Stimulated activated effector memory CD8-positive, alpha-beta T cell treated with anti-CD3 and anti-CD28 coated beads, Interleukin-12 subunit alpha, Interleukin-12 subunit beta, amount 100 ng/mL, for 72 hours (primary cell): ENCODE results near the gene MCOLN3.

ENCODE experiments used
- ATAC-seq: fragments of 150-1000 bp; cut with Tn5 transposase; 2 replicates; pipeline ENCODE4 v1.10.0; 2021
- DNase-seq, 2 donors: peaks; one replicate each; pipeline ENCODE4 v3.0.0; 2021 to 2022; ENCODE audit warnings: low spot score in 2 of 2
- H3K27ac Mint-ChIP-seq: one replicate; pipeline ENCODE4 v1.8.0; 2022; ENCODE audit warnings: mild to moderate bottlenecking, mixed read lengths
- H3K36me3 Mint-ChIP-seq: one replicate; pipeline ENCODE4 v1.8.0; 2022; ENCODE audit warnings: mild to moderate bottlenecking, mixed read lengths
- H3K4me1 Mint-ChIP-seq: one replicate; pipeline ENCODE4 v1.8.0; 2022; ENCODE audit warnings: mixed read lengths
- H3K4me3 Mint-ChIP-seq: one replicate; pipeline ENCODE4 v1.8.0; 2022; ENCODE audit warnings: mild to moderate bottlenecking, mixed read lengths
- H3K9me3 Mint-ChIP-seq: one replicate; pipeline ENCODE4 v1.8.0; 2022; ENCODE audit warnings: mixed read lengths

The MCOLN3 gene, protein sequence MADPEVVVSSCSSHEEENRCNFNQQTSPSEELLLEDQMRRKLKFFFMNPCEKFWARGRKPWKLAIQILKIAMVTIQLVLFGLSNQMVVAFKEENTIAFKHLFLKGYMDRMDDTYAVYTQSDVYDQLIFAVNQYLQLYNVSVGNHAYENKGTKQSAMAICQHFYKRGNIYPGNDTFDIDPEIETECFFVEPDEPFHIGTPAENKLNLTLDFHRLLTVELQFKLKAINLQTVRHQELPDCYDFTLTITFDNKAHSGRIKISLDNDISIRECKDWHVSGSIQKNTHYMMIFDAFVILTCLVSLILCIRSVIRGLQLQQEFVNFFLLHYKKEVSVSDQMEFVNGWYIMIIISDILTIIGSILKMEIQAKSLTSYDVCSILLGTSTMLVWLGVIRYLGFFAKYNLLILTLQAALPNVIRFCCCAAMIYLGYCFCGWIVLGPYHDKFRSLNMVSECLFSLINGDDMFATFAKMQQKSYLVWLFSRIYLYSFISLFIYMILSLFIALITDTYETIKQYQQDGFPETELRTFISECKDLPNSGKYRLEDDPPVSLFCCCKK

DNA sequence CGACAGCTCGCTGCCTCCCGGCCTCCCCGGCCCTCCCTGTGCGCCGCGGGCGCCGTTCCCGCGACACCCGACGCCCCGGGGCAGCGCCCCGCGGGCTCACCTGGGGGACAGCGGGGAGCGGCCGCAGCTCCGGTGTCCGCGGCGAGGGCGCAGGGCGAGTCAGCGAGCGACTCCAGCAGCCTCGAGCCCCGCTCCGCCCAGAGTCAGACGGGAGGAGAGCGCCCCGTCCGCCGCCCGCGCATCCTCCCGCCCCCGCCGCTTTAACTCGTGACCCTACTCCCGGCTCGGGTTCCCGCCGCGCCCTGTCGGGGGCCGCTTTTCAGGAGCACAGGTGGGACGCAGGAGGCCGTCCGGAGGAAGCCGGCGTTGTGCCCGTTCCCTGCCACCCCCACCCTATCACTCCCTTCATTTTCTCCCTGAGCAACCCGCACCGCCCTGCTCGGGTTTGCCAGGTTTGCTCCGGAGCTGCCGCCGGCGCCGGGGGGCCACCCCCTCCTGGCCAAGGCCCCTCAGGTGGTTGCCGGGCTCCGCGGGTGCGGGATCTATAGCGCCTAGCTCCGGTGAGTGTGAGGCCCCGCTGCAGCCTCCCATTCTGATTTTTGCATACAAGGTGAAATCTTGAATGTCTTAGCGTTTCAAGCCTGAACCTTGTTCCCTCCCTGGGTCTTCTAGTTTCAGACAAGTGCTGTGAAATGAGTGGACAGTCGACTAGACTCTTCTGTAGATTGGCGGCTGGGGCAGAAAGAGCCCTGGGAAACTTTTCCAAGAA, at the start of gene MCOLN3:
MCOLN3 (minus strand) TSS at position 205 of the 769 bp plus-strand sequence. CDS start 3,140 bp downstream, outside the sequence.
- ATAC-seq (peak; percentile 77), DNase-seq (peak in 1 of 2 donors; percentile 63)
- no peak within 1 kb of the TSS for H3K27ac Mint-ChIP-seq
- H3K4me3 Mint-ChIP-seq = peak within 1 kb of the TSS; percentile 66
- no peaks in the 10 kb centered on the region for H3K36me3 Mint-ChIP-seq
- peaks cover 8% of the 10 kb centered on the region for H3K4me1 Mint-ChIP-seq
- no peaks in the 10 kb centered on the region for H3K9me3 Mint-ChIP-seq

DNA sequence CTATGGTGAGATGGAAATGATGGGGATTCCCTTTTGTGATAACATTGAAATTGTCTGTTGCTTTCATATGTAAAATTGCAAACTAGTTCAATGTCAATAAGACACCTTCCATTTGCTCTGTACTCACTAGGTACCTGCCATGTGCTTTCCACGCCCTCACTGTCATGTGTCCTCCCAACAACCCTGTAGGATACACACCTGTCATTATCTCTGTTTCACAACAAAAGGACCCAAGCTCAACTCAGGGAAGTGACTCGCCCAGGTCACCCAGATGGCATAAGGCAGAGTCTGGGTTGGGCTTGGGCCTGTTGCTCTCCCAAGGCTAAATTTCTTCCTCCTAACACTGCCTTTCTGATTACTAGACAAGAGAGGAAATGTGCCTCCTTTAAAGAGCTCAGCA, 45.3 kb upstream of the MCOLN3 start:
- no peak overlapping the region for H3K4me3 Mint-ChIP-seq
- ATAC-seq (no peak), DNase-seq (no peak)
- H3K36me3 Mint-ChIP-seq = no peaks in the 10 kb centered on the region
- H3K9me3 Mint-ChIP-seq = no peaks in the 10 kb centered on the region
- H3K27ac Mint-ChIP-seq = no peak overlapping the region
- H3K4me1 Mint-ChIP-seq = peaks cover 5% of the 10 kb centered on the region

- DNase-seq = no peak
- H3K4me1 Mint-ChIP-seq = peaks cover 5% of the 10 kb centered on the region
- ATAC-seq = peak; percentile 79
- no peak overlapping the region for H3K27ac Mint-ChIP-seq
- no peaks in the 10 kb centered on the region for H3K9me3 Mint-ChIP-seq
- no peaks in the 10 kb centered on the region for H3K36me3 Mint-ChIP-seq
- peak overlapping the region; percentile 8 for H3K4me3 Mint-ChIP-seq
Observed at GRCh38 chr1:85091671-85092280, 43.5 kb upstream of the MCOLN3 start.

GRCh38 chr1:85090225-85090624, 41.9 kb upstream of the MCOLN3 start:
- DNase-seq = no peak
- no peak overlapping the region for H3K4me3 Mint-ChIP-seq
- ATAC-seq = no peak
- H3K4me1 Mint-ChIP-seq = peaks cover 5% of the 10 kb centered on the region
- no peaks in the 10 kb centered on the region for H3K36me3 Mint-ChIP-seq
- no peak overlapping the region for H3K27ac Mint-ChIP-seq
- H3K9me3 Mint-ChIP-seq = no peaks in the 10 kb centered on the region

GRCh38 chr1:85089203-85089602, 40.9 kb upstream of the MCOLN3 start:
- DNase-seq (no peak), ATAC-seq (no peak)
- Mint-ChIP-seq H3K27ac (no peak overlapping the region), H3K9me3 (no peaks in the 10 kb centered on the region), H3K4me1 (peaks cover 5% of the 10 kb centered on the region), H3K4me3 (no peak overlapping the region), H3K36me3 (no peaks in the 10 kb centered on the region)

DNA sequence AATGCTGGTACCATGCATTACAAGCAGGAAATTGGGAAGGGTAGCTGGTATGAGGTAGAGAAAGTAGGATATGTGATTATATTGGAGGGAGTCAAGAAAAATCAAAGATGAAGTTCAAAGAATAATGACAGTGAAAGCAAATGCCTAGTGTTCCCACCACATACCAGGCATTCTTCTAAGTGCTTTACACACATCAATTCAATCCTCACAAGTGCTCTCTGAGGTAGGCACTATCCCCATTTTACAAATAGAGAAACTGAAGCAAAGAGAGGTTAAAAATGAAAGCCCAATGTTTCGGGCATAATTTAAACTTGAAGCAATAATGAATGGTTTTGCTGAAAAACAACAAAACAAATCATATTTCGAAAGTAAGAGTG, 40.1 kb upstream of the MCOLN3 start:
- ATAC-seq (no peak), DNase-seq (no peak)
- Mint-ChIP-seq H3K36me3 (no peaks in the 10 kb centered on the region), H3K27ac (no peak overlapping the region), H3K4me3 (no peak overlapping the region), H3K4me1 (peaks cover 5% of the 10 kb centered on the region), H3K9me3 (no peaks in the 10 kb centered on the region)

GRCh38 chr1:85087659-85088407, 39.5 kb upstream of the MCOLN3 start:
- H3K36me3 Mint-ChIP-seq = no peaks in the 10 kb centered on the region
- H3K4me3 Mint-ChIP-seq = no peak overlapping the region
- ATAC-seq (no peak), DNase-seq (no peak)
- no peak overlapping the region for H3K27ac Mint-ChIP-seq
- H3K4me1 Mint-ChIP-seq = peaks cover 5% of the 10 kb centered on the region
- no peaks in the 10 kb centered on the region for H3K9me3 Mint-ChIP-seq

DNA sequence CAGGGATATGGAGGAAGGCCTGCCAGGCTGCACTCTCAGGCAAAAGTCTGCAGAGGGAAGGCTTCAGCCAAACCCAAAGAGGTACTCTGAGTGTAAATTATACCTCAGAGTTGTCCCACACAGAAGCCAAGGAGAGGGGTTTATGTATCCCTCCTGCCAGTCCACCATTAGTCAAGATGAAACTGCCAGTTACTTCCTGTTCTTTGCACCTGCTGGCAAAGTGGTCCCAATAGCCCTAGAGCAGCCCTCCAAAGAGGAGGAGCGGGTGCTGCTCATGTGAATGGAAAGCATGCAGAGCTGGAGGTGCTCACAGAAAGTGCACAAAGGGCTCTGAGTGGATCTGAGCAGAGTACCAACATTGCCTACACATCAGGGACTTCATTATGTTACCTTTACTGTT, 37.1 kb upstream of the MCOLN3 start:
- H3K27ac Mint-ChIP-seq = no peak overlapping the region
- H3K9me3 Mint-ChIP-seq = no peaks in the 10 kb centered on the region
- H3K36me3 Mint-ChIP-seq = no peaks in the 10 kb centered on the region
- H3K4me3 Mint-ChIP-seq = no peak overlapping the region
- DNase-seq = no peak
- no peaks in the 10 kb centered on the region for H3K4me1 Mint-ChIP-seq
- ATAC-seq = no peak

DNA sequence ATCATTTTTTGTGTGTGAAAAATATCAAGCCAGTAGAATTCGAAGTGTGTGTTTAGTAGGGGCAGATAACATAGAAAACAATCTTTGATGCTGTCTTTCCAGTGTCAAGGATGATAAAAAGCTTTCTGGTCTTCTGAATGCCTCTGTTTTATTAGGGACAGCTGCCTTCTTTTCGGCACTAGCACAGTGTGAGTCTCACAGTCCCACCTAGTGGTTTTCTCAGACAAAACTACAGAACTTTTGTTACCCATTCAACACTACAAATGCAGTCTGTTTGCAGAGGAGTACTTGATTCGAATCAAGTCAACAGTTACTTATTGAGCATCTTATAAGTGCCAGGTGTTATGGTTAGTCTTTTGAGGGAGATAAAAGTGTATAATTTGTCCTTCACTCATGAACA, 30.6 kb upstream of the MCOLN3 start:
- no peaks in the 10 kb centered on the region for H3K36me3 Mint-ChIP-seq
- H3K9me3 Mint-ChIP-seq = peaks cover 8% of the 10 kb centered on the region
- peaks cover 6% of the 10 kb centered on the region for H3K4me1 Mint-ChIP-seq
- H3K27ac Mint-ChIP-seq = no peak overlapping the region
- DNase-seq (no peak), ATAC-seq (no peak)
- H3K4me3 Mint-ChIP-seq = no peak overlapping the region

- no peaks in the 10 kb centered on the region for H3K36me3 Mint-ChIP-seq
- no peak overlapping the region for H3K4me3 Mint-ChIP-seq
- H3K9me3 Mint-ChIP-seq = peaks cover 8% of the 10 kb centered on the region
- peaks cover 6% of the 10 kb centered on the region for H3K4me1 Mint-ChIP-seq
- H3K27ac Mint-ChIP-seq = no peak overlapping the region
- no peak for ATAC-seq
- no peak for DNase-seq
Observed at GRCh38 chr1:85074365-85074964, 26.2 kb upstream of the MCOLN3 start.

- Mint-ChIP-seq H3K36me3 (no peaks in the 10 kb centered on the region), H3K27ac (no peak overlapping the region), H3K4me1 (peaks cover 6% of the 10 kb centered on the region), H3K4me3 (no peak overlapping the region), H3K9me3 (peaks cover 8% of the 10 kb centered on the region)
- ATAC-seq (no peak), DNase-seq (no peak)
Observed at GRCh38 chr1:85070972-85071492, 22.7 kb upstream of the MCOLN3 start.

DNA sequence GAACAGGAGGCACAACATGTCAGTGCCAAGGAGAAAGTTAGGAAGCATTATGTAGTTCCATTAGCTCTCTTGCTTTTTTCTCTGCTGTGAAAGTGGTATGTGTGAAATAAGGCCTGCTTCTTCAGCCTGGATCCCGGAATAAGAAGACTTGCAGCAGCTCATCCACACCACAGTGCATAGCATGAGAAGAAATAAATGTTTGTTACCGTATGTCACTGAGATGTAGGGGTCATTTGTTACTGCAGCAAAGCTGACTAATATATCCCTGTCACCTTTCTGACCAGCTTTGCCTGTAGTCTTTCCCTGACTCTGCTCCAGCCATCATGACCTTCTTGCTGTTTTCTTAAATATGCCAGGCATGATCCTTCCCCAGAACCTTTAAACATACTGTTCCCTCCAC, 20.5 kb upstream of the MCOLN3 start:
- Mint-ChIP-seq H3K9me3 (no peaks in the 10 kb centered on the region), H3K27ac (no peak overlapping the region), H3K4me3 (no peak overlapping the region), H3K4me1 (no peaks in the 10 kb centered on the region), H3K36me3 (no peaks in the 10 kb centered on the region)
- DNase-seq = no peak
- no peak for ATAC-seq

DNA sequence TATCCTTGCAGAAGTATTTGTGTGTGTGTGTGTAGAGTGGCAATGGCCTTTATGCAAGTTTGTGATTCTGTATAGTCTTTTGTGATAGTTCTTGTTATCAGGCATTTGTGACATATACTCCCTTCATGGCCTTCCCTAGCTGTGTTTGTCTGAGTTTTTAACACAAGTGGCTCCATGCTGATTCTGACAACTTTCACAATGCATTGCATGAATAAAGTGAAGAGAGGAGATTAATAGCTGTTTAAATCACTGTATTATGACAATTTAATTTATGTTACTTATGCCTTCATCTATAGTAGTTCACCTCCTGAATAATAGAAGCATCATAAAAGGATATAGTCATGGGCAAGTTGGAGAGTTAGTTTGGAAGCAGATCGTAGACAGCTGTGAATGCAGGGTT, 17.2 kb upstream of the MCOLN3 start:
- ATAC-seq = no peak
- peaks cover 14% of the 10 kb centered on the region for H3K4me1 Mint-ChIP-seq
- H3K27ac Mint-ChIP-seq = no peak overlapping the region
- no peak for DNase-seq
- H3K9me3 Mint-ChIP-seq = no peaks in the 10 kb centered on the region
- H3K4me3 Mint-ChIP-seq = no peak overlapping the region
- H3K36me3 Mint-ChIP-seq = no peaks in the 10 kb centered on the region

GRCh38 chr1:85062425-85063026, 14.2 kb upstream of the MCOLN3 start:
- ATAC-seq = no peak
- H3K27ac Mint-ChIP-seq = peak overlapping the region; percentile 77
- H3K4me1 Mint-ChIP-seq = peaks cover 14% of the 10 kb centered on the region
- peak overlapping the region; percentile 71 for H3K4me3 Mint-ChIP-seq
- H3K36me3 Mint-ChIP-seq = no peaks in the 10 kb centered on the region
- DNase-seq = no peak
- no peaks in the 10 kb centered on the region for H3K9me3 Mint-ChIP-seq
